Activated T-cell treated with anti-CD3 and anti-CD28 coated beads, Interleukin-2, amount 50 U/mL, for 1 hour (primary cell): ENCODE data around the gene EIF5AL1.
"Not testable (repeated sequence)": the region's sequence is repeated elsewhere in the genome, so short reads cannot be mapped to it uniquely, and the experiment has no call there.

Source experiments
- DNase-seq: peaks from one replicate; pipeline ENCODE4 v3.0.0-alpha.2; 2020

EIF5AL1 gene

GRCh38 chr10:79488336-79488735 lies 24.0 kb upstream of the EIF5AL1 start:
- DNase-seq: no peak

GRCh38 chr10:79488870-79489269 lies 23.5 kb upstream of the EIF5AL1 start:
- no peak for DNase-seq

GRCh38 chr10:79490400-79491142 lies 21.8 kb upstream of the EIF5AL1 start:
- no peak for DNase-seq

DNA sequence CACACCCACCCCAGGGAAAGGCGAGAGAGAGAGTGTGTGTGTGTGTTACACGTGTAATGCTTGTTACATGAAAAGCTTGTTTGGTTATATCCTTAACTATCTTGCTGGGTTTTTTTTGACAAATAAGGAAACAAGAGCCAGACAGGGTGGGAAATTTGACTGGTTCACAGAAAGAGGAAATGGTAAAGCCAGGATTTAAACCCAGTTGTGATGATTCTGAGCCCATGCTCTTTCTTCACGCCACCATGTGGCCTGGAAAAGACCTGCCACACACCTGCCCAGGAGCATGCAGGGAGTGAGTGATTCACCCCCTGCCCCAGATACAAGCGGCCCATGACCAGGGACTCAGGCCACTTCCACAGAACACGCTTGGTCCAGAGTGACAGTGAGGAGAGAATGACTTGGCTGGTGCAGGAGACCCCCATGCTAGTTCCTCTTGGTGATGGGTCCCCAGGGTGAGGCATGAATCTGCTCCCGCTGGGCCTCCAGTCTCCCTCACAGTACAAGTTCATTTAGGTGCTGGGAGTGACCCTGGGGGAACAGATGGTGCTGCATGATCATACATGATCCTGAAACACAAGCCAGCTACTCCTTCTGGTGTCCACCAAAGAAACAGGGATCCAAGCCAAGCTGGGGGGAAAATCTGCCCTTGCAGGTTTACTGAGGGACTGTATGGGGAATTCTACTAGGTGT lies 21.0 kb upstream of the EIF5AL1 start:
- DNase-seq: no peak

DNA sequence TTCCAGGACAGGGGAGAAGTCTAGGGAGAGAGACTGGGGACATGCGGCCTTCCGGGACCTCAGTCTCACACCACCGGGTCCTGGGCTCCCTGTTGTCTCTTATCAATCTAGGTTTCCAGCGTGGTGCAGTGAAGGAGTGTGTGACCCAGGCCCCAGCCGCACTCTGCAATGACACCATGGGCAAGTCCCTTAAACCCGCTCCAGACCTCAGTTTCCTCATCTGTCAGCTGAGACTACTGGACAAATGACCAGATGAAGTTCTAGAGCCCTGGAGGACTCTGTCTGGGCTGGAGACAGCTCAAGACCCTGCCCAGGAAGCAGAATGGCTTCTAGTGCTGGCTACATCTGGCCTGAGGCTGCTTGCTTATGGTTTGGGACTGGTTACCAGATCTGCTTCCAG lies 20.1 kb upstream of the EIF5AL1 start:
- DNase-seq: no peak

DNA sequence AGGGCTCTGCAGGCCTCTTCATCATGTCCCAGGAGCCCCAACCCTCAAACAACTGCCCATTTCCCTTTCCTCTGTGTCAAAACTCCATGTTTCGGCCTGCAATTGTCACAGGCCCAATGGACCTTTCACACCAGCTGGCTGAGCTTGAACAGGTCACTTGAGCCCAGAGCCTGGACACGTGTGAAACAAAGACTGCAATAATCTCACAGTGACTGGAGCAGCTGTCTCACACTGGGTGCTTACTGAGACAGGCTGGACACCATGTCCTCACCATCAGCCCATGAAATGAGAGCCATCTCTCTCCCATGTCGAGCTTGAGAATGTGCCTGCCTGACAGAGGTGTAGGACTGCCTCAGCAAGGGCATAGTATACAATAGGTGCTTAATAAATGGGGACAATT lies 19.5 kb upstream of the EIF5AL1 start:
- DNase-seq: no peak

GRCh38 chr10:79493806-79494205 lies 18.5 kb upstream of the EIF5AL1 start:
- DNase-seq: no peak

DNA sequence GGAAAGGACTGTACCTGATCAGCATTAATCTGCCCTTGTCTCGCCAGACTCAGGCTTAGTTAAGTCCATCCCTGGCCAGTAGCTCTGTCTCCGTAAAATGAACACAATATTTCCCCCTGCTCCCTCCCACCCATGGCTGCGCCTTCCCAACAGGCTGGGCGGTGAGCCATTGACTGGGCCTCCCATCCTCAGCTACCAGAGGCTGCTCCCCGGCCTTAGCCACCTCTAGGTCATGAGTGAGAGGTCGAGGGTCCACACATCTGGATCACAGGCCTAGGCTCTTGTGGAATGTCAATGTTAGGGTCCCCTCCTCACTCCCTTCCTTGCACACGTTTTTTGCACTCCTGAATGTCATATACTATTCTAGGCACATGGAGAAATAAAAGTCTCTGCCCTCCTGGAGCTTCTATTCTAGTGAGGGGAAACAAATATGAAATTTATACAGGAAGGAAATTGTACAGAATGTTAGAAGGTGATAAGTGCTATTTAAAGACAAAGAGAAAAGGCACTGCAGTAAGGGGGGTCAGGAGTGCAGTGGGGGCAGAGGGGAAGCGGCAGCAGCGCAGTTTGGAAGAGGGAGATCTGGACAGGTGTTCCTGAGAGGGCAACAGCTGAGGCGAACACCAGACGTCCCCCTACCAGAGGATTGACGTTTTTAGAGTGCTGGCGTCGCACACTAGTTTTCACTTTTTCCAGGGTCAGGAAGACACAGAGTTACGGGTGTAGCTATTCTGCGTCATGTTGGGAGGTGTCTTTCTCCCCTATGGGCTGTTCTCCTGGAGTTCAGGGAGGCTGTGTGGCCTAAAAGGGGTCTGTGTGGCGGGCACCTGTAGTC lies 17.2 kb upstream of the EIF5AL1 start:
- no peak for DNase-seq

DNA sequence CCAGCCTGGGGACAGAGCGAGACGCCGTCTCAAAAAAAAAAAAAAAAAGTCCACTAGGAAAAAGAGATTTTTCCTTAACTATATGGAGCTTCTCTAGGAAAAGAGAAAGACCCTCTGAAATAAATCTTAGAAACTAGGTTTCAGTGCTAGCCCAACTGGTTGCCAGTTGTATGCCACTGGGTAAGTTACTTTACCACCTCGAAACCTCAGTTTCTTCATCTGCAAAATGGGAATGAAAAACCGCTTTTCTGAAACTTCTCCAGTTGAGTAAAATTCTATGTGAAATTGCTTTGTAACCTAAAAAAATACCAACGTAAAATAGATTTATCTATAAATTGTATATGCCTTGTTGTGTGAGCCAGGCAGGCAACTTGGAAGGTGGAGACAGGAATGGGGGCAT lies 16.5 kb upstream of the EIF5AL1 start:
- DNase-seq: no peak

GRCh38 chr10:79496896-79497295 lies 15.4 kb upstream of the EIF5AL1 start:
- DNase-seq: no peak

DNA sequence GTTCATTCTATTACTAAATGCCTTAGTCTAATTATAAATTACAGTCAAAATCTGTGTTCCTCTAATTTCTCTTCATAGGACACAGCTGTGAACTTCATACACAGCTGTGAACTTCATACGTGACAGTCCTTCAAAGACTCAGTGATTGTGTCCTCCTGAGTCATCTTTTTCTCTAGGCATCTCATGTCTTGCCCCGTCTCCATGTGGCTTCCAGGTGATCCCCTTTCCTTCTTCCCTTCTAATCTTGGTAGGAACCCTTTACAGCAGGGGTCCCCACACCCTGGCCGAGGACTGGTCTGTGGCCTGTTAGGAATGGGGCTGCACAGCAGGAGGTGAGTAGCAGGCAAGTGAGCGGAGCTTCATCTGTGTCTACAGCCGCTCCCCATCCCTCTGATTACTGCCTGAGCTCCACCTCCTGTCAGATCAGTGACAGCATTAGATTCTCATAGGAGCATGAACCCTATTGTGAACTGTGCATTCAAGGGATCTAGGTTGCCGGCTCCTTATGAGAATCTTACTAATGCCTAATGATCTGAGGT lies 14.0 kb upstream of the EIF5AL1 start:
- no peak for DNase-seq

- DNase-seq: no peak
These were observed 9.6 kb upstream of the EIF5AL1 start for GRCh38 chr10:79502561-79503309.

DNA sequence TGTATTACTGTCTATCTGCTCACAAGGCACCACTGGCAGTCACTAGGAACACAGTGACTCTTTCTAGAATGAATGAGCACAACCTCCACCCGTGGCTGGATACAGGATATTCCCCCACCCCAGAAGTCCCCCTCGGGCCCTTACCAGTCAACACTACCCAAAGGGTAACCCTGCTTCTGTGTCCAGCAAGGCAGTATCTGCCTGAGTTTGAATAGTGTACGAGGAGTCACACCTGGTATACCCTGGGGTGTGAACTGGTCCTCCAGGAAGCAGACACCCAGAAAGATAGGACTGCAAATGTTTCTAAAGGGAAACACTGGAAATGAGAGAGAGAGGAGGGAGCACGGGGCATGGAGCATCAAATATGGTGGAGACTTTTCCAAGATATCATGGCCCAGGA lies 8.5 kb upstream of the EIF5AL1 start:
- not testable (repeated sequence) for DNase-seq

- not testable (repeated sequence) for DNase-seq
These were observed 7.8 kb upstream of the EIF5AL1 start for GRCh38 chr10:79504483-79504882.

- DNase-seq: not testable (repeated sequence)
These were observed 7.0 kb upstream of the EIF5AL1 start for GRCh38 chr10:79505328-79505727.

GRCh38 chr10:79505829-79506228 lies 6.5 kb upstream of the EIF5AL1 start:
- DNase-seq: no peak

GRCh38 chr10:79507440-79508167 lies 4.7 kb upstream of the EIF5AL1 start:
- DNase-seq: no peak

- not testable (repeated sequence) for DNase-seq
These were observed 4.1 kb upstream of the EIF5AL1 start for GRCh38 chr10:79508245-79508644.

DNA sequence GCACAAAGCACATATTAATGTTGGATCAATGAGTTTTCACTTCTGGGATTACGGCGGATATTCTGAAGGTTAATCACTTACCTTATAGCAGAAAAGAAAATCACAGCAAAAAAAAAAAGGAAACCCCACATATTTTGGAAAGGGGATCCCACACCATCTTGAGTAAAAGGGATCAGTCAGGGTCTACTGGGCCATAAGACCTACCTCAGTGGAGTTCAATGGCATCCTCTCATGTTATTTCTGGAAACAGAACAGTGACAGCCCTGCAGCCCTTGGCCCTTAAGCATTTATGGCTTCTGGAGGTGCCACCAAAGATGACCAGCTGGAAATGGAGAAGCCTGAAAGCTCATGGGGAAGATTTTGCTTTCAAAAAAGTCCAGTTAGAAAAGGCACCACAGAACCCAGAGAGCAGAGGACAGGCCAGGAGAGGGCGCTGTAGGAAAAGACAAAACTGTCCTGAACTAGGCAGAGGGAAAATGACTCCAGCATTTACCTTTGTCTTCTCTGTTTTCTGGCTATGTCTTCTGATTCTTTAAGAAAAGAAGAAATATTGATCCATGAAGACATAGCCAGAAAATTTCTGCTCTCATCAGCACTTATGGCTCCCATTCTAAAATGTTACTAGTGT lies 2.9 kb upstream of the EIF5AL1 start:
- DNase-seq: not testable (repeated sequence)

- not testable (repeated sequence) for DNase-seq
These were observed 2.3 kb upstream of the EIF5AL1 start for GRCh38 chr10:79509934-79510508.
